ENCODE data around the gene GALNT7. TPM values are rescaled to one million over a fixed set of nuclear protein-coding genes. Genes with fewer than 3 reads are reported as not detected.
A peak's percentile ranks its signal among the peaks of the same experiment; 100 is the strongest.
"Not testable (repeated sequence)": the region's sequence is repeated elsewhere in the genome, so short reads cannot be mapped to it uniquely, and the experiment has no call there.

Gene GALNT7
- total and polyA plus RNA-seq, 2 experiments from 2014 or later, result 12.9 to 14.1 TPM

DNA sequence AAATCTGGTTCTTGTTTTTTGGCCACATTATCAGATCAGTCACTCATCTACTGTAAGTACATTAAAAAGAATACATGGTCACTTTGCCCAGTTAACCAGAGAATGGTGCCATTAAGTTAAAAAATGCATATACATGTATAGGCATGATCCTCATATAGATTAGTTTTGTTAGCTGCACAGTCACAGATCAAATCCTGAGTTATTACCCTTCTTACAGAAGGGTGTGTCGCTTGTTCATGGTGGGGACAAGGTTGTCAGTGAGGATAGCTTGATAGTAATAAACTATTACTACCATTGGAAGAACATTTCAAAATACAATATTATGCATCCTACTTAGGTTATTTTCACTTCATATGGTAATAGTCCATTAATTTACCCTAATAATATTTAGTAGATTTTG lies 48.5 kb downstream of the GALNT7 start:
- H3K4me3 ChIP-seq, result no peak overlapping the region
- no peak overlapping the region for H3K27ac ChIP-seq
- no peaks in the 10 kb centered on the region for H3K36me3 ChIP-seq
- peaks cover 11% of the 10 kb centered on the region for H3K4me1 ChIP-seq (ENCODE audit: low read depth)
- no peaks in the 10 kb centered on the region for H3K9me3 ChIP-seq (ENCODE audit: low read depth)
- no peak for DNase-seq (ENCODE audit: low read depth in 1 of 2, low spot score in 1 of 2)
- TF ChIP-seq, protein P1, sequence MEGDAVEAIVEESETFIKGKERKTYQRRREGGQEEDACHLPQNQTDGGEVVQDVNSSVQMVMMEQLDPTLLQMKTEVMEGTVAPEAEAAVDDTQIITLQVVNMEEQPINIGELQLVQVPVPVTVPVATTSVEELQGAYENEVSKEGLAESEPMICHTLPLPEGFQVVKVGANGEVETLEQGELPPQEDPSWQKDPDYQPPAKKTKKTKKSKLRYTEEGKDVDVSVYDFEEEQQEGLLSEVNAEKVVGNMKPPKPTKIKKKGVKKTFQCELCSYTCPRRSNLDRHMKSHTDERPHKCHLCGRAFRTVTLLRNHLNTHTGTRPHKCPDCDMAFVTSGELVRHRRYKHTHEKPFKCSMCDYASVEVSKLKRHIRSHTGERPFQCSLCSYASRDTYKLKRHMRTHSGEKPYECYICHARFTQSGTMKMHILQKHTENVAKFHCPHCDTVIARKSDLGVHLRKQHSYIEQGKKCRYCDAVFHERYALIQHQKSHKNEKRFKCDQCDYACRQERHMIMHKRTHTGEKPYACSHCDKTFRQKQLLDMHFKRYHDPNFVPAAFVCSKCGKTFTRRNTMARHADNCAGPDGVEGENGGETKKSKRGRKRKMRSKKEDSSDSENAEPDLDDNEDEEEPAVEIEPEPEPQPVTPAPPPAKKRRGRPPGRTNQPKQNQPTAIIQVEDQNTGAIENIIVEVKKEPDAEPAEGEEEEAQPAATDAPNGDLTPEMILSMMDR (IDR thresholded peaks at IDR 0.05; ENCODE audit: low read depth, low read length), result no peak
- H3K27me3 ChIP-seq, result no peaks in the 10 kb centered on the region

DNA sequence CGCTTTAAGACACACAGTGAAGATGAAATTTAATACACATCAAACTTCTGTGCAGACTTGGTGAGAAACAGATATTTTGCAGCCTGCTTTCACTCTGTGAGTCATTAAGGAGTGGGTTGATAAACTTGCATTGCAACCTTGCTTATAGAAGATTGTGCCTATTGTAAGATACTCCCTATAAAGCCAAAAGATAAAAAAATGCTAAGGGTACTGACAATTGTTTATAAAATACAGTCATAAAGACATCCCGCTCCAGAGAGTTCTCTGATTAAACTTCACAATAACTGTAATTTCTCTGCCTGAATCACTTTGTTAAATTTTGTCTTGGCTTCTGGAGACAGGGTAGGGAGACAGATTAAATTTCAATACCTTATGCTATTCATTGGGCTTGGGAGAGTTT lies 49.1 kb downstream of the GALNT7 start:
- Histone ChIP-seq H3K4me3 (no peak overlapping the region), H3K27me3 (no peaks in the 10 kb centered on the region), H3K9me3 (ENCODE audit: low read depth) (no peaks in the 10 kb centered on the region), H3K36me3 (no peaks in the 10 kb centered on the region), H3K27ac (no peak overlapping the region), H3K4me1 (ENCODE audit: low read depth) (peaks cover 8% of the 10 kb centered on the region)
- DNase-seq (ENCODE audit: low read depth in 1 of 2, low spot score in 1 of 2), result peak in 1 of 2 donors; percentile 62
- TF ChIP-seq, protein P1 (IDR thresholded peaks at IDR 0.05; ENCODE audit: low read depth, low read length), result no peak

DNA sequence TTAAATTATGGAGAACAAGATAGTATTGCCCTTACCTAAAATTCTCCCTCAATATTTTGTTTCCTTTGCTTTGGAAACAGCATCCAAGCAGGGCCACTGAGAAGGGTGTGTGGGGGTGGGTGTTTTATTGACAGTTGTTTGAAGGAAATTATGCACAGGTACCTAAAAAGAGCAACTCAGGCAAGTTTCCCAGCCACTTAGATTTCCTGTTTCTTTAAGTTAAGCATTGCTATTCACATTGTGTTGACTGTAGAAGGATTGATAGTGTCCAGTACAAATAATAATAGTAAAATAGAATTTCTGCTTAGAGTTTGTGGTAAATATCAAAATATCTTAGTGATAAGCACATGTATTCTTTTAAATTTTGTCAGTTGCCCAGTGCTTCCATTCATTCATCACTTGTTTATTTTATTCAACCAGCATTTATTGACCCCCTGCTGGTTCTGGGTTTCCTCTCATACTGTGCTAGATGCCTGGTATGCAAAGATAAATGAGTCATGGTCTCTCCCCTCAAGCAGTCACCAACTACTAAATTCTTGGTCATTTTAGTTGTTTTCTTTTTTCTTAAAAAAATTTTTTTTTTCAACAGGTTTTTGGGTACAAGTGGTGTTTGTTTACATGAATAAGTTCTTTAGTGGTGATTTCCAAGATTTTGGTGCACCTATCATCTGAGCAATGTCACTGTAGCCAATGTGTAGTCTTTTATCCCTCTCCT lies 50.0 kb downstream of the GALNT7 start:
- Histone ChIP-seq H3K36me3 (no peaks in the 10 kb centered on the region), H3K4me1 (ENCODE audit: low read depth) (peaks cover 8% of the 10 kb centered on the region), H3K4me3 (no peak overlapping the region), H3K9me3 (ENCODE audit: low read depth) (no peaks in the 10 kb centered on the region), H3K27me3 (no peaks in the 10 kb centered on the region), H3K27ac (no peak overlapping the region)
- TF ChIP-seq, protein P1 (IDR thresholded peaks at IDR 0.05; ENCODE audit: low read depth, low read length), result no peak
- DNase-seq (ENCODE audit: low read depth in 1 of 2, low spot score in 1 of 2), result peak in 1 of 2 donors; percentile 41

DNA sequence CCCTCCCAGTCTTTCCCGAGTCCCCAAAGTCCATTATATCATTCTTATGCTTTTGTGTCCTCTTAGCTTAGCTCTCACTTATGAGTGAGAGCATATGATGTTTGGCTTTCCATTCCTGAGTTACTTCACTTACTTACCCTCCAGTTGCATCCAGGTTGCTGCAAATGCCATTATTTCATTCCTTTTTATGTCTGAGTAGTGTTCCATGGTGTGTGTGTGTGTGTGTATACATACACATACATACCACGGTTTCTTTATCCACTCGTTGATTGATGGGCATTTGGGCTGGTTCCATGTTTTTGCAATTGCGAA lies 50.5 kb downstream of the GALNT7 start:
- H3K4me3 ChIP-seq; H3K4me1 ChIP-seq (ENCODE audit: low read depth): not testable (repeated sequence)

DNA sequence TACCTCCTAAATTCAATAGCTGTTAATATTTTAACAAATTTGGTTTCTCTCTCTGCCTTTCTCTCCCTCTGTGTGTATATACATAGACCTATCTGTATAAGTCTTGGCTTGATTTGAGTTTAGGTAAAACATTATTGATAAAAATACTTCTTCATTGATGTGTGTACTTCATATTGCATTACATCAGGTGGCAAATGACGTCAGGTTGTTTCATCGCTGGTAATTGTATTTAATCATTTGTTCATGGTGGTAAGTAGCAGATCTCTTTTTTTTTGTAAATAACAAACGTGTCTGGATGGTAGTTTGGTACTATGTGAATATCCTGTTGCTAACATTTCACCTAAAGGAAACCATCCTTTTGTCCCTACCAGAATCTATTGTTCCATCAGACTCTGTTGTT lies 55.1 kb downstream of the GALNT7 start:
- TF ChIP-seq, protein P1 (IDR thresholded peaks at IDR 0.05; ENCODE audit: low read depth, low read length), result no peak
- Histone ChIP-seq H3K36me3 (no peaks in the 10 kb centered on the region), H3K27ac (no peak overlapping the region), H3K4me3 (no peak overlapping the region), H3K9me3 (ENCODE audit: low read depth) (no peaks in the 10 kb centered on the region), H3K27me3 (no peaks in the 10 kb centered on the region), H3K4me1 (ENCODE audit: low read depth) (no peaks in the 10 kb centered on the region)
- no peak for DNase-seq (ENCODE audit: low read depth in 1 of 2, low spot score in 1 of 2)

More for the DNA sequence above, 50.5 kb downstream of the GALNT7 start:
- not testable (repeated sequence) for H3K9me3 ChIP-seq (ENCODE audit: low read depth); H3K27ac ChIP-seq; H3K36me3 ChIP-seq; DNase-seq (ENCODE audit: low read depth in 1 of 2, low spot score in 1 of 2); H3K27me3 ChIP-seq

DNA sequence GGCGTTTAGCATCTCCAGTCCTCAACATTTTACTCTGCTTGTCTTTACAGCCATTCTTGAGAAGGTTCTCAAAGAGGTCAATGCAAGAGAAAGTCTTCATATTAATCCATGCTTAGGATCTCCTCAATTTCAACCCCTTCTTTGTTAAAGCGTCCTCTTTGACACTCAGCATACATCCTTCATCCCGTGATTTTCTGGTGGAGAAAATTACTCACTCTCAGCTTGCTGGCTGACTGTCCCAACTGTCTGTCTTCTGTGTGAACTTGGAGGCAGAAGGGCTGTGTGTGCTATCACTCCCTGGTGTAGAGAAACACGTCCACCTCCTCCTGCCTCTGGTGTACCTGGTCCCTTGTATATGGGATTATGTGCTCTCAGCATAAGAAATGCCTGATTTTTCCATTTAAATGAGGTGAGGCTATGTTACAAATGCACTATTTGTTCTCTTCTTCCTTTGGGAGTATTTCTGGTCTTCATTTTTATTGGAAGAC lies 57.8 kb downstream of the GALNT7 start:
- no peaks in the 10 kb centered on the region for H3K27me3 ChIP-seq
- no peak for DNase-seq (ENCODE audit: low read depth in 1 of 2, low spot score in 1 of 2)
- H3K36me3 ChIP-seq, result no peaks in the 10 kb centered on the region
- H3K27ac ChIP-seq, result no peak overlapping the region
- no peaks in the 10 kb centered on the region for H3K9me3 ChIP-seq (ENCODE audit: low read depth)
- TF ChIP-seq, protein P1 (IDR thresholded peaks at IDR 0.05; ENCODE audit: low read depth, low read length), result no peak
- no peaks in the 10 kb centered on the region for H3K4me1 ChIP-seq (ENCODE audit: low read depth)
- no peak overlapping the region for H3K4me3 ChIP-seq
